PC-9 (cell line): ENCODE data around the gene CLDN14. TPM values are rescaled to one million over a fixed set of nuclear protein-coding genes. Genes with fewer than 3 reads are reported as not detected.

ENCODE experiments used
- Bru-seq: library from RNA; stranded (reverse); fragments of 400-500 nt; gene quantifications from one replicate; lab custom pipeline; 2021; lab: Mats Ljungman, UMichigan
- BruChase-seq, 2 experiments: library from RNA; stranded (reverse); fragments of 400-500 nt; gene quantifications; one replicate each; lab custom pipeline; 2021; lab: Mats Ljungman, UMichigan
- BruUV-seq: library from RNA; stranded (reverse); fragments of 400-500 nt; replicated peaks from 2 replicates; lab custom pipeline; 2021; lab: Mats Ljungman, UMichigan
- CTCF ChIA-PET: fragments of 300-600 bp; sonication (Branson Sonifier 250); formaldehyde crosslinking; loops from one replicate; lab custom pipeline; 2022; ENCODE audit warnings: antibody characterized with exemption; lab: Charles Lee
- POLR2A ChIA-PET: fragments of 300-600 bp; sonication (Branson Sonifier 250); formaldehyde crosslinking; loops from one replicate; lab custom pipeline; 2022; ENCODE audit warnings: antibody characterized with exemption; ENCODE audit not compliant: unreplicated experiment; lab: Charles Lee
- DNase-seq, 2 experiments: peaks; one replicate each; pipeline versions ENCODE4 v3.0.0 to v3.0.0-alpha.2; 2015 to 2022; ENCODE audit warnings: mixed read lengths in 1 of 2
- H2AFZ ChIP-seq: fragments of 200-600 bp; sonication (generic); 2 replicates; pipeline ENCODE4 v1.8.1; 2017; ENCODE audit warnings: antibody characterized with exemption
- H3F3A ChIP-seq: fragments of 200-600 bp; sonication (generic); 2 replicates; pipeline ENCODE4 v1.8.1; 2017; ENCODE audit warnings: antibody characterized with exemption, mild to moderate bottlenecking, low read depth; ENCODE audit not compliant: insufficient read depth
- H3K27ac ChIP-seq: fragments of 200-600 bp; sonication (generic); 2 replicates; pipeline ENCODE4 v1.6.1; 2016; ENCODE audit warnings: mixed run types
- H3K27me3 ChIP-seq: fragments of 200-600 bp; sonication (generic); 2 replicates; pipeline ENCODE4 v1.6.1; 2016; ENCODE audit warnings: low read depth, mixed run types; ENCODE audit not compliant: insufficient read depth
- H3K36me3 ChIP-seq: fragments of 200-600 bp; sonication (generic); 2 replicates; pipeline ENCODE4 v1.6.1; 2016; ENCODE audit warnings: low read depth, mixed run types
- H3K4me1 ChIP-seq: fragments of 200-600 bp; sonication (generic); replicated peaks from 2 replicates; pipeline ENCODE4 v1.6.1; 2016; ENCODE audit warnings: mixed run types; ENCODE audit not compliant: insufficient read depth
- H3K4me2 ChIP-seq: fragments of 200-600 bp; sonication (generic); 2 replicates; pipeline ENCODE4 v1.6.1; 2017; ENCODE audit warnings: mixed run types
- H3K4me3 ChIP-seq: fragments of 200-600 bp; sonication (generic); 2 replicates; pipeline ENCODE4 v1.6.1; 2016; ENCODE audit warnings: mixed run types
- H3K79me2 ChIP-seq: fragments of 200-600 bp; sonication (generic); 2 replicates; pipeline ENCODE4 v1.6.1; 2017; ENCODE audit warnings: low read depth, mixed run types
- H3K9me2 ChIP-seq: fragments of 200-600 bp; sonication (generic); 2 replicates; pipeline ENCODE4 v1.8.1; 2017; ENCODE audit warnings: mild to moderate bottlenecking; ENCODE audit not compliant: insufficient read depth
- H3K9me3 ChIP-seq: fragments of 200-600 bp; sonication (generic); 2 replicates; pipeline ENCODE4 v1.8.1; 2016; ENCODE audit warnings: low read depth; ENCODE audit not compliant: insufficient read depth
- H4K20me1 ChIP-seq: fragments of 200-600 bp; sonication (generic); 2 replicates; pipeline ENCODE4 v1.8.1; 2017; ENCODE audit not compliant: insufficient read depth
- EZH2 ChIP-seq: fragments of 200-600 bp; sonication (generic); IDR thresholded peaks from 2 replicates; pipeline ENCODE4 v1.8.0; 2017; ENCODE audit warnings: antibody characterized with exemption, low read depth
- intact Hi-C: fragments of 100-400 bp; cut with micrococcal nuclease; formaldehyde crosslinking; loops from one replicate; pipeline ENCODE4 v1.10.0; 2022; ENCODE audit not compliant: unreplicated experiment
- long read RNA-seq: library from polyadenylated mRNA; stranded (forward); transcript quantifications from one replicate; pipeline ENCODE4 v2.0.0, GENCODE V29; 2022
- total RNA-seq: library from RNA; stranded (reverse); gene quantifications from 2 replicates; pipeline ENCODE4 v1.2.3, GENCODE V29; 2021
- TF ChIP-seq, protein P1 (sequence below): fragments of 200-600 bp; sonication (generic); conservative IDR thresholded peaks from 2 replicates; pipeline ENCODE4 v1.6.1; 2017; ENCODE audit warnings: mixed run types, antibody characterized with exemption, mild to moderate bottlenecking, moderate library complexity

The CLDN14 gene, protein sequence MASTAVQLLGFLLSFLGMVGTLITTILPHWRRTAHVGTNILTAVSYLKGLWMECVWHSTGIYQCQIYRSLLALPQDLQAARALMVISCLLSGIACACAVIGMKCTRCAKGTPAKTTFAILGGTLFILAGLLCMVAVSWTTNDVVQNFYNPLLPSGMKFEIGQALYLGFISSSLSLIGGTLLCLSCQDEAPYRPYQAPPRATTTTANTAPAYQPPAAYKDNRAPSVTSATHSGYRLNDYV
- not detected in 2 replicates for total RNA-seq
- percentile 2 among the genes with signal in this experiment for Bru-seq, nascent RNA
- percentile 5 among the genes with signal in this experiment for BruChase-seq, experiment 1, labeled RNA remaining after a 2-hour chase
- percentile 1 among the genes with signal in this experiment for BruChase-seq, experiment 2, labeled RNA remaining after a 6-hour chase
- long read RNA-seq, partial matches to known transcripts: 0 of 1 reads
- long read RNA-seq, other reads (novel, unspliced or antisense): 1 of 1 reads

DNA sequence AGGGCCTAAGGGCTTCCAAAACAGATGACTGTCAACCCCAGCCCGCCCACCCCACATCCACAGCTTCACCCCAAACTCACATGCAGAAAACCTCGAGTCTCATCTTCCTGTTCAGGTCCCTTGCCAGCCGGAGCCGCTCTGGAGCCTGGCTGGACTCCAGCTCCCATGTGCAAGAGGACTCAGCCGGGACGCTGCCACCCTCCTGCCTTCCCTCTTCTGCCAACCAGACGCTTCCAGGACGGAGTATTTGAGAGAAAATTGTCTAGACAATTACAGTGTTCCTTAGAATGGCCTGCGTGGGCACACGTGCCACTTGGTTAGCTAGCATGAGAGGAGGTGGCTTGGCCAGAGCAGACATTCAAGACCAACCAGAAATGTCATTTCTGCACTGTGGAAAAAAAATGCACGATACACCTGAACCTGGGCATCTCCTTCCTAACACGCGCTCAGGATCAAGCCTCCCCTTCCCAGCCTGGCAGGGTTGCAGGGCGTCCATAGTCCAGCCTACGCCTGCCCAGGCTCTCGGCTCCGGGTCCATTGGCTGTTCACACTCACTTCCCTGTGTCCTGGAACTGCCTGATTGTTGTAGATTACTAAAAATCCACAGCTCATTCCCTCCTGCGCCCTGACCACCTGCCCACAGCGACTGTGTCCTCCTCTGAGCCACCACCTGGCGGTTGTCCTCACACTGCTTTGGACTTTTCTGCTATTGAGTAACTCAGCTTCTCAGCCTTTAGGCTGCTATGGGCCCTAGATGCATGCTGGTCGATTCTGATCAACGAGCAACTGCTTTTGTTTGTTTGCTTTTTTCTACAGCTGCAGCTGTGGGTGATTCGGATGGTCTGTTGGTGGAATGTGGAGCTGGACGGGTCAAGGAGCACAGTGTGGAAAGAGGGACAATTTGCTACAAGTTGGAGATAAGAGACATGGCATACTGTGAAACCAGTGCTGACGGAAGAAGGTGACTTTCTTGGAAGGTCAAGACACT lies at the start of gene CLDN14:
CLDN14 (minus strand) TSS at position 708 of the 988 bp plus-strand sequence. CDS start 18,427 bp downstream, outside the sequence.
- Histone ChIP-seq H3F3A (no peaks in the 10 kb centered on the region; the same call in 1 of the 2 replicates), H3K36me3 (no peaks in the 10 kb centered on the region), H4K20me1 (no peaks in the 10 kb centered on the region), H3K27ac (no peak within 1 kb of the TSS), H3K4me3 (no peak within 1 kb of the TSS), H3K79me2 (no peaks in the 10 kb centered on the region), H2AFZ (no peak within 1 kb of the TSS), H3K9me3 (no peaks in the 10 kb centered on the region), H3K9me2 (no peaks in the 10 kb centered on the region), H3K4me1 (peaks cover 12% of the 10 kb centered on the region), H3K27me3 (no peaks in the 10 kb centered on the region), H3K4me2 (peak within 1 kb of the TSS; percentile 53; the same call in 1 of the 2 replicates)
- CTCF ChIA-PET: interaction anchor here (0.7 kb wide), 1 partner anchor 20 kb away, joined by 4 read pairs; no protein-coding TSS in a partner anchor
- no TSS peak for BruUV-seq
- no peak for DNase-seq
- TF ChIP-seq, protein P1, sequence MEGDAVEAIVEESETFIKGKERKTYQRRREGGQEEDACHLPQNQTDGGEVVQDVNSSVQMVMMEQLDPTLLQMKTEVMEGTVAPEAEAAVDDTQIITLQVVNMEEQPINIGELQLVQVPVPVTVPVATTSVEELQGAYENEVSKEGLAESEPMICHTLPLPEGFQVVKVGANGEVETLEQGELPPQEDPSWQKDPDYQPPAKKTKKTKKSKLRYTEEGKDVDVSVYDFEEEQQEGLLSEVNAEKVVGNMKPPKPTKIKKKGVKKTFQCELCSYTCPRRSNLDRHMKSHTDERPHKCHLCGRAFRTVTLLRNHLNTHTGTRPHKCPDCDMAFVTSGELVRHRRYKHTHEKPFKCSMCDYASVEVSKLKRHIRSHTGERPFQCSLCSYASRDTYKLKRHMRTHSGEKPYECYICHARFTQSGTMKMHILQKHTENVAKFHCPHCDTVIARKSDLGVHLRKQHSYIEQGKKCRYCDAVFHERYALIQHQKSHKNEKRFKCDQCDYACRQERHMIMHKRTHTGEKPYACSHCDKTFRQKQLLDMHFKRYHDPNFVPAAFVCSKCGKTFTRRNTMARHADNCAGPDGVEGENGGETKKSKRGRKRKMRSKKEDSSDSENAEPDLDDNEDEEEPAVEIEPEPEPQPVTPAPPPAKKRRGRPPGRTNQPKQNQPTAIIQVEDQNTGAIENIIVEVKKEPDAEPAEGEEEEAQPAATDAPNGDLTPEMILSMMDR: no peak
- no peak for TF ChIP-seq EZH2
- intact Hi-C loops: no loop called here
- POLR2A ChIA-PET: interaction anchor here (0.5 to 0.6 kb wide), 2 partner anchors 23 to 344 kb away, joined by 3 to 4 read pairs; no protein-coding TSS in a partner anchor

DNA sequence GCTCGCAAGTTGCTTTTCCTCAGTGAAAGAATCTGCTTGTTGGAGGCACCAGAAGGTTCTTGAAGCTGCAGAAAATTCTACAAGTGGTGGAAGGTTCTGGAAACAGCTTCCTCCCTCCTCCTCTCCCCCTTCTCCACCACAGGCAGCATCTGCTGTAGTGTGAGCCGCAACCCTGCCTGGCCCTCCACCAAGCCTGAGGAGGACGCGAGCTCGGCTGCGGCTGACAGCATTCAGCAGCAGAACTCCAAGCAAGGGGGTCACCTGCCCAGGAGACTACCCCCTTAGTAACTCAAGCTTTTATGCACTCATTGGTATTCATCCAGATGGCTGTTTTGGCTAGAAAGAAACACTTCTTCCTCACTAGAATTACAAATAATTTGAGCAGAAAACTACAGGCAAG lies 48.8 kb upstream of the CLDN14 start:
- BruUV-seq: no TSS peak
- H3K4me3 ChIP-seq: no peak overlapping the region
- H4K20me1 ChIP-seq: no peaks in the 10 kb centered on the region
- POLR2A ChIA-PET: no interaction called here
- no peaks in the 10 kb centered on the region for H3K79me2 ChIP-seq
- H3F3A ChIP-seq: no peaks in the 10 kb centered on the region
- no peaks in the 10 kb centered on the region for H3K4me1 ChIP-seq
- TF ChIP-seq, protein P1: no peak
- no peak for TF ChIP-seq EZH2
- H3K36me3 ChIP-seq: no peaks in the 10 kb centered on the region
- no peak overlapping the region for H3K27ac ChIP-seq
- H3K4me2 ChIP-seq: no peak overlapping the region
- no peaks in the 10 kb centered on the region for H3K9me2 ChIP-seq
- H2AFZ ChIP-seq: no peak overlapping the region
- intact Hi-C loops: no loop called here
- H3K9me3 ChIP-seq: no peaks in the 10 kb centered on the region
- CTCF ChIA-PET: no interaction called here
- no peak for DNase-seq
- H3K27me3 ChIP-seq: no peaks in the 10 kb centered on the region

DNA sequence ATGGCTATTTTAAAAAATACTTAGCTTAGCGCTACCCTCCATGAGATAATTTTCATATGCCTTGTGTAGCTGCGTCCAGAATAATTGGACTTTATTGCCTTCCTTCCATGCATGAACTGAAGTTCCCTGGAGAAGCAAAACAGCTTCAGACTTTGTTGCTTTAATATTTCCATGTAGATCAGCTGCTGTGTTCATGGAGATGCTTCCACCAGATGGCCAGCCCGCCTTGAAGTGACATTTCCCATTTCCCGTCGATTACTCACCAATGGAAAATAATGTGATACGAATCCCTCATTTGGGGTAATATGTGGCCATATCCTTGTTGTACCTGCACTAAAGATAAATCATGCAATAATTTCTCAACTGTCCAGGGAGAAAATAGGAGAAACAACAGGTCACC lies 47.4 kb upstream of the CLDN14 start:
- Histone ChIP-seq H3K36me3 (no peaks in the 10 kb centered on the region), H3K4me1 (no peaks in the 10 kb centered on the region), H3K27me3 (no peaks in the 10 kb centered on the region), H3K27ac (no peak overlapping the region), H4K20me1 (no peaks in the 10 kb centered on the region), H2AFZ (no peak overlapping the region), H3K9me3 (no peaks in the 10 kb centered on the region), H3K4me3 (no peak overlapping the region), H3F3A (no peaks in the 10 kb centered on the region), H3K79me2 (no peaks in the 10 kb centered on the region), H3K4me2 (no peak overlapping the region), H3K9me2 (no peaks in the 10 kb centered on the region)
- DNase-seq: no peak
- POLR2A ChIA-PET: no interaction called here
- CTCF ChIA-PET: no interaction called here
- no peak for TF ChIP-seq EZH2
- TF ChIP-seq, protein P1: no peak
- intact Hi-C loops: no loop called here
- no TSS peak for BruUV-seq
